Femur (tissue), 1 donor: Measurements from ENCODE around the gene LRP1B.
"Not testable (repeated sequence)": the region's sequence is repeated elsewhere in the genome, so short reads cannot be mapped to it uniquely, and the experiment has no call there.

Experiments
- DNase-seq: peaks from one replicate; pipeline ENCODE4 v3.0.0-alpha.2; 2017

LRP1B gene

DNA sequence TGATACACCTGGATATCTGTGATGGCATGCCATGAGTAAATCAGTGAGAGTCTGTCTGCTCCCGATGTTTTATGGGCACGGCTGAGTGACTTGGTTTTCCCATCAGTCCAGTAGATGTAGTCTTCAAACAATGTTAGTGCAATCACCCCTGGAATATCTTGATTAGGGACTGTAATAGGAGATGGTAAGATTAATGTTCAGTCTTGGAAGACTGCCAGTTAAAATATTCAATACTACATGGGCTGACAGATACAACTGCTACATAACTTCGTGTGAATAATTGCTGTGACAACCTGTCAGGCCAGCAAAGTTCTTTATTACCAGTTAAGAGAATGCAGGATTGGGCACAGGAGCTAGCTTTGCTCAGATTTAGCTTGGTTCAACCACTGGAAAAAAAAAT is 1673.3 kb downstream of the LRP1B start:
- no peak for DNase-seq

DNA sequence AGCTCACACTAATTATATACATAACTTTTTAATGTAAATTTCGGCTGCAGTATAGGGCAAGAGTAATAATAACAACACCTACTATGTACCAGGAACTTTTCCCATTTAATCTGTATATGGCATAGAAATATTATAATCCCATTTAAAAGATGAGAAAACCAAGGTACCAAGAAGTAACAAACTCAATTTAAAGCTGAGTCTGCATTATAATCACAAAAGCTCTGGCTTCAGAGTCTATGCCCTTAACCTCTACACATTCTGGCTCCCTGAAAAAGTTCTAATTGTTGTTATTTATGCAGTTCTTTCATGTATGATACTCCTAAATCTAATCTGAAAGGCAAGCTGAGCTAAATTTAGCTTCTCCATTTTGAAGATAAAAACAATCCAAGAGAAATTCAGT is 1675.5 kb downstream of the LRP1B start:
- DNase-seq = no peak

- DNase-seq = no peak
Measured at GRCh38 chr2:140454717-140455116, 1676.1 kb downstream of the LRP1B start.

DNA sequence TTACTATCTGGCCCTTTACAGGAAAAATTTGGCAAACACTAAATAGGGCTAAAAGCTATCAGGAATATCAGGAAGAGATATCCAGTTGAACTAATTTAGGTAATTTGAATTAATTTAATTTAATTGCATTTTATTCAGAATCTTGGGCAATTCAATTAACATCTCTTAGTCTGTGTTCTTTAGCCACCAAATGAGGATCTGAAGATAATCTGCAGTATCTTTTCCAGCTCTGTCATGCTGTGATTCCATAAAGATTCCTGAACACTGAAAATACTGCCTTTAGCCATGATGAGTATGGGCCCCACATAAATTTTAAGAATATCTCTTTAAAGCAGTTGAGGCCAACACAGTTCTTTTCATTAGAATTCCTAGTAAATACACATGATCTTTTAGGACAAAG is 1679.5 kb downstream of the LRP1B start:
- no peak for DNase-seq

- no peak for DNase-seq
Measured at GRCh38 chr2:140442319-140442718, 1688.5 kb downstream of the LRP1B start.

- no peak for DNase-seq
Measured at GRCh38 chr2:140440815-140441214, 1690.0 kb downstream of the LRP1B start.

DNA sequence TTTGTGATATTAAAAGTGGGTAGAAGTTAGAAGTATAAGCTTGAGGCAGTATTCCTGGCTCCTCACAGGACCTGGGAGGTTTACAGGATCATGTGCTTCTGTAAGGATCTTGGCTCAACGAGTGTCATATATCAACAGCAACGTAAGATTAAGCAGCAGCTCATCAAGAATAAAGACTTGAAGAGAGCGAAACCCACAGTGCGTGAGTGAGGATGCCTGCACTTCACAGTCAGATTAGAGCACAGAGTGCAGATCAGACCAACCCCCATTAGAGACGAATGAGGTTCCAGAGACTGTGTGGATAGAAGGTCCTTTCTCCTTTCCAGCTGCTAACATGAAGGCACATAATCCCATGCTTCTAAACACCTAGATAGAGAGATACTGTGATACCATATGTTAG is 1693.9 kb downstream of the LRP1B start:
- no peak for DNase-seq

GRCh38 chr2:140427033-140427432 is 1703.8 kb downstream of the LRP1B start:
- not testable (repeated sequence) for DNase-seq

GRCh38 chr2:140424471-140424870 is 1706.3 kb downstream of the LRP1B start:
- DNase-seq = no peak

DNA sequence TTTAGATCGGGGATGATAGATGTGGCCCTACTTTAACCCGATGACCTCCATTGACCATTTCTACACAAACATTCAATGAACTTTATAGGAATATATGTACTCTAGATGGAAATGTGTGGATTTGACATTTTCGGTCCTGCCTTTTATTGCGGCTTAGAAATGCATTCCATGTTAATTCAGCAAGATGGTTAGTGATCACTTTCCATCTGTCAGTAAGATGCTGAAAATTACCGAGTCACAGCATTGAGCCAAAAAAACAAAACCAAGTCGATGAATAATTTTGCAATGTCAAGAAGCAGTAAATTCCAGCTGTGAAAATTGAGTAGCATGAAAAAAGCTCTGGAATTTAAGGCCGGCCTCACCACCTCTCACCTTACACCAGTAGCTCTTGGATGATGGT is 1708.1 kb downstream of the LRP1B start:
- DNase-seq = no peak

GRCh38 chr2:140417504-140417903 is 1713.3 kb downstream of the LRP1B start:
- no peak for DNase-seq

- DNase-seq = no peak
Measured at GRCh38 chr2:140416577-140416976, 1714.2 kb downstream of the LRP1B start.

GRCh38 chr2:140415035-140415434 is 1715.8 kb downstream of the LRP1B start:
- DNase-seq = not testable (repeated sequence)

GRCh38 chr2:140410695-140411094 is 1720.1 kb downstream of the LRP1B start:
- no peak for DNase-seq

DNA sequence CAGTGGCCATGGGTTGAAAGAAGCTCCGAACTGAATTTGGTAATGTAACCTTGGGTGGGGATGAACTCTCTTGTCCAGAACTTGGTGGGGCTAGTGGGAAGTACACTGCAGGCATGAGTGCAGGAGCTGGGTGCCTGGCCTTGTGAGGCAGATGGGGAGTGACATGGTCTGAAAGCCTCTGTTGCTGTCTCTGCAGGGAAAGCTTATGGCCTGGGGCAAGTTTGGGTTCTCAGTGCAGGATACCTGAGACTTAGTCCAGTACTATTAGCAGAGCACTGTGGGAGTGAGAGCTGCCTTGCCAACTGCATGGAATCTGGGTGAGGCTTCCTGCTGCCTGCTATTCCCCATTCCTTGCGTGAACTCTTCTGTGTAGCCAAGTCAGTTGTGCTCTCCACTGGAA is 1729.8 kb downstream of the LRP1B start:
- no peak for DNase-seq

- no peak for DNase-seq
Measured at GRCh38 chr2:140392824-140393223, 1738.0 kb downstream of the LRP1B start.

- no peak for DNase-seq
Measured at GRCh38 chr2:140384946-140385345, 1745.9 kb downstream of the LRP1B start.

DNA sequence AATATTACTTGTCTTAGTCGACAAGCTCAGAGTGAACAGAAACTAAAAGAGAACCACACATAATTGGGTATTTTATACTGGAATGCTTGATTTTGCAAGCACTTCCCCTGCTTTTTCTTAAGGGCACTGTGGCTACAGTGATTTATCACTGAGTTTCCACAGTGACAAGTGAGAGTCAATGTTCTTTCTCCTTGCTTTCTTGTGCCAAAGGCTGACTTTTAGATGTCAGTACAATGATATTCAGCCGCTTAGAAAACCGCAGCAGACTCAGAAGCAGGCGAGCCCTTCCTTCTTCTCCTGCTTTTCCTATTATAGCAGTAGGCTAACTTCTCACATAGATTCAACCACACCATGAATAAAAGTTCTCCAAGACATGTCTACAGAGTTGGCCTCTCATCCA is 1747.0 kb downstream of the LRP1B start:
- no peak for DNase-seq

- no peak for DNase-seq
Measured at GRCh38 chr2:140376686-140377085, 1754.1 kb downstream of the LRP1B start.

- DNase-seq = no peak
Measured at GRCh38 chr2:140363131-140363530, 1767.7 kb downstream of the LRP1B start.

GRCh38 chr2:140362361-140362760 is 1768.5 kb downstream of the LRP1B start:
- no peak for DNase-seq

DNA sequence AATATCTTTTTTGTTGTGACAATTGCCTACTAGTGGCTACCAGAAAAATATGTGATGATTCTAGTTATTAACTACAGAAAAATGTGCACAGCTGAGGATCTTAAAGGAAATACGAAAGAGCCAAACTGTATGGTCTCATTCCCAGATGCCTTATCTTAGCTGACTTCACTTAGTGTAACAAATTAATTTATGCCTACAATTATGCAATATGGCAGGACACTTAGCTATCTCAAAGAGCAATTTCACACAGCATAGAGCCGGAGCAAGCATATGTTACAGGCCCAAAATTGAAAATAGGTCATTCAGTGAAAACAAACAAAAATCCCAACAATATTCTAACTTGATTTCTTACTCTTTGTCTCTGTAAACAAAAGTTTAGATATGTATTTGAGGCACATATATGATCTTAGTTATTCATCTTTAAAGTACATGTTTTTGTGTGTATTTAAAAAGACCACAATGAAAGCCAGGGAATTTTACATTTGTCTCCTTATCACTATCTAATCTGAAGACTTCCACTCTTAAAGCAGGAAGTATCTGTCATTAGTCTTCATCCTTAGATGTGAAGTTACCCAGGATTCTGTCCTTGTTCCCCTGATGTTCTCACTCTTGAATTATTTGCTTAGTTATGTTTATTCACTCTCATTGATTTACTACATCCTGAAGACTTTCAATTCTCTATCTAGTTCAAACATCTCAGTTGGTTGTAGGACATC is 1771.6 kb downstream of the LRP1B start:
- no peak for DNase-seq

DNA sequence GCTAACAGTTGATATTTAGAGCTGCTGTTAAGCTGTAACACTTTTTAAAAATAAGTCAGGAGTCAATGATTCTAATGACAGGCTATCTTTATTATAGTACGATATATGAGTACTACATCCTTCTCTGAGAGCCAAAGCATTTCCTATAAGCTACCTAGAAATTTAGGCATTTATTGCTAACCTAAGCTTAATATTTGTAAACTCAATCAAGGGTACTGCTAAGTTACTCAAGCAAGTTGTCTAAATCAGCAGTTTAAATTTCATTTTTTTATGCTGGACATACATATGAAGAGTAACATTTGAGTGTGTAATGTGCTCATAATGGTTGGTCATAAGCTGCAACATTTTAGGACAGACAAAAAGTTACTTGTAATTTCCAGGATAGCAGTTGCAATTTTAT is 1774.1 kb downstream of the LRP1B start:
- DNase-seq = no peak

GRCh38 chr2:140355511-140356090 is 1775.2 kb downstream of the LRP1B start:
- DNase-seq = no peak

DNA sequence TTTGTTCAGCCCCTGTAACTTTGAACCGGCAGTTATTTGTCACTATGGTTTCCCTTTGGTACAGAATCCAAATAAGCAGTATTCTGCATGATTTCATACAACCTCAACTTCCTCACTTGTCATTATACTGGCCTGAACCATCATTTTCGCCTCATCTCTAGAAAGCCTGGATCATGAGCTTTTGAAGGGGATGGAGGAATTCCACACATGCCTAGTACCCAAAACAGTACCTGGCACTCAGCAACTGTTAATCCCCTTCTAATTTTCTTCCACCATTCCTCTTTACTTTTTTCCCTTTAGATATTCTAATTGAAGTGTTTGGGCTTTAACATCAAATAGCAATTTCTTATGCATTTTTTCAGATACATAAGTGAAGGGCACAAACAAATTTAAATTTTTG is 1776.3 kb downstream of the LRP1B start:
- no peak for DNase-seq
